Tibial nerve (tissue), 4 donors: ENCODE results near the gene COQ5.

Experiments used
- EP300 ChIP-seq, 2 donors: sonication (generic); formaldehyde crosslinking; IDR thresholded peaks; one replicate each; pipeline ENCODE4 v1.6.1; 2017; ENCODE audit warnings: antibody characterized with exemption in 2 of 2, mild to moderate bottlenecking in 1 of 2
- POLR2A ChIP-seq, 2 donors: fragments of 450-650 bp; IDR thresholded peaks; one replicate each; pipeline ENCODE4 v1.6.1; 2017; ENCODE audit warnings: antibody characterized with exemption in 2 of 2, mild to moderate bottlenecking in 2 of 2, moderate library complexity in 2 of 2
- TF ChIP-seq, protein P1 (sequence below), 5 experiments: fragments of 200-600 bp in 3 of 5; fragments of 450-650 bp in 2 of 5; sonication (generic) in 3 of 5; IDR thresholded peaks; one replicate each; pipeline ENCODE4 v1.5.1; 2016 to 2019; ENCODE audit warnings: antibody characterized with exemption in 5 of 5, mild to moderate bottlenecking in 3 of 5, moderate library complexity in 2 of 5

DNA sequence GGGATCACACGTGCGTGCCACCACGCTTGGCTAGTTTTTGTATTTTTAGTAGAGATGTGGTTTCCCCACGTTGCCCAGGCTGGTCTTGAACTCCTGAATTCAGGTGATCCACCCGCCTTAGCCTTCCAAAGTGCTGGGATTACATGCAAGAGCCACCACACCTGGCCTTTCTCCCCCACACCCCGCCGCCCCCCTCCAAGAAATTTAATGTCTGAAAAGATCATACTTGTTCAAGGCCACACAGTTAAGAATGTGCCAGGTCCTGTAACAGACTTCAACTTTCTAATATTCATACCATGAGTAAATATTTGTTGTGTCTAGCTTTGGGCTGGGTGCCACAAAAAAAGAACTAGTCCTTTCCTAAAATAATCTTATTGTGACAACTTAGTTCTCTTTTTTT, 73.7 kb downstream of the COQ5 start:
- TF ChIP-seq, protein P1, sequence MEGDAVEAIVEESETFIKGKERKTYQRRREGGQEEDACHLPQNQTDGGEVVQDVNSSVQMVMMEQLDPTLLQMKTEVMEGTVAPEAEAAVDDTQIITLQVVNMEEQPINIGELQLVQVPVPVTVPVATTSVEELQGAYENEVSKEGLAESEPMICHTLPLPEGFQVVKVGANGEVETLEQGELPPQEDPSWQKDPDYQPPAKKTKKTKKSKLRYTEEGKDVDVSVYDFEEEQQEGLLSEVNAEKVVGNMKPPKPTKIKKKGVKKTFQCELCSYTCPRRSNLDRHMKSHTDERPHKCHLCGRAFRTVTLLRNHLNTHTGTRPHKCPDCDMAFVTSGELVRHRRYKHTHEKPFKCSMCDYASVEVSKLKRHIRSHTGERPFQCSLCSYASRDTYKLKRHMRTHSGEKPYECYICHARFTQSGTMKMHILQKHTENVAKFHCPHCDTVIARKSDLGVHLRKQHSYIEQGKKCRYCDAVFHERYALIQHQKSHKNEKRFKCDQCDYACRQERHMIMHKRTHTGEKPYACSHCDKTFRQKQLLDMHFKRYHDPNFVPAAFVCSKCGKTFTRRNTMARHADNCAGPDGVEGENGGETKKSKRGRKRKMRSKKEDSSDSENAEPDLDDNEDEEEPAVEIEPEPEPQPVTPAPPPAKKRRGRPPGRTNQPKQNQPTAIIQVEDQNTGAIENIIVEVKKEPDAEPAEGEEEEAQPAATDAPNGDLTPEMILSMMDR (IDR thresholded peaks at IDR 0.05) = no peak
- TF ChIP-seq POLR2A (IDR thresholded peaks at IDR 0.05) (no peak), EP300 (IDR thresholded peaks at IDR 0.05) (no peak)
